ENCODE results near the gene IL15RA.
A peak's percentile ranks its signal among the peaks of the same experiment; 100 is the strongest.
"Not testable (repeated sequence)": the region's sequence is repeated elsewhere in the genome, so short reads cannot be mapped to it uniquely, and the experiment has no call there.

The IL15RA gene

GRCh38 chr10:5949009-5949759, 28.2 kb downstream of the IL15RA start:
- DNase-seq, result no peak

- DNase-seq, result no peak
Measured at GRCh38 chr10:5948208-5948585, 29.1 kb downstream of the IL15RA start.

- no peak for DNase-seq
Measured at GRCh38 chr10:5947471-5948207, 29.7 kb downstream of the IL15RA start.

- DNase-seq, result no peak
Measured at GRCh38 chr10:5946786-5947185, 30.6 kb downstream of the IL15RA start.

- not testable (repeated sequence) for DNase-seq
Measured at GRCh38 chr10:5946419-5946775, 30.9 kb downstream of the IL15RA start.

- DNase-seq, result peak; percentile 59
Measured at GRCh38 chr10:5945561-5946418, 31.6 kb downstream of the IL15RA start.

GRCh38 chr10:5945190-5945509, 32.2 kb downstream of the IL15RA start:
- no peak for DNase-seq

- DNase-seq, result peak; percentile 96
Measured at GRCh38 chr10:5944389-5945189, 32.8 kb downstream of the IL15RA start.

GRCh38 chr10:5943536-5943935, 33.8 kb downstream of the IL15RA start:
- no peak for DNase-seq

- no peak for DNase-seq
Measured at GRCh38 chr10:5942474-5942873, 34.9 kb downstream of the IL15RA start.

GRCh38 chr10:5942001-5942400, 35.3 kb downstream of the IL15RA start:
- no peak for DNase-seq

- no peak for DNase-seq
Measured at GRCh38 chr10:5941579-5941978, 35.8 kb downstream of the IL15RA start.

- DNase-seq, result no peak
Measured at GRCh38 chr10:5940807-5941218, 36.5 kb downstream of the IL15RA start.

GRCh38 chr10:5938291-5938690, 39.1 kb downstream of the IL15RA start:
- no peak for DNase-seq

- DNase-seq, result no peak
Measured at GRCh38 chr10:5937016-5937415, 40.3 kb downstream of the IL15RA start.

GRCh38 chr10:5935628-5936027, 41.7 kb downstream of the IL15RA start:
- no peak for DNase-seq

GRCh38 chr10:5933909-5934546, 43.3 kb downstream of the IL15RA start:
- DNase-seq, result no peak

- DNase-seq, result no peak
Measured at GRCh38 chr10:5932345-5932744, 45.0 kb downstream of the IL15RA start.

GRCh38 chr10:5930272-5930671, 47.1 kb downstream of the IL15RA start:
- DNase-seq, result no peak

- no peak for DNase-seq
Measured at GRCh38 chr10:5929442-5929841, 47.9 kb downstream of the IL15RA start.

GRCh38 chr10:5927306-5927705, 50.0 kb downstream of the IL15RA start:
- DNase-seq, result peak; percentile 67

- DNase-seq, result no peak
Measured at GRCh38 chr10:5924889-5925288, 52.5 kb downstream of the IL15RA start.
